CD4-positive, alpha-beta T cell treated with Interleukin-6 at 100 ng/mL for 8 hours (primary cell): ENCODE results near the gene FUNDC1.

Source experiments
- DNase-seq: peaks from one replicate; pipeline ENCODE4 v3.0.0-alpha.2; 2020; ENCODE audit warnings: mixed read lengths, low spot score

Gene FUNDC1

DNA sequence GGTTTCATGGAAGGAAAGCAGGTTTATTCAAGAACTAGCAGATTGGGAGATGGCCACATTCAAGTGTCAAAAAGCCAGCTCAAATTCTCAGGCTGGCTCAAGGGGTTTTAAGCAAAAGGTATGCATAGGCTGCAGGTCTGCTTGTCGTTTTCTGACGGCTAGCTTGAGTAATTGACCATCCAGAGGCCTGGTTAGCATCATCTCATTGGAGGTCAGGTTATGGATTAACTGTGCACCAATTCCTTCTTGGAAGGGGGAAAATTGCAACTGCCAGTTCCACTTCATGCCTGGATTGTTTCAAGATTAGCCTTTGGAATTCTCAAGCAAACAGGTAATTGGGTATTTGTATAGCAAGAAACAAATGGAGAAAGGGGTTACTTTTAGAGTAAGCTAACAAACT, 62.1 kb downstream of the FUNDC1 start:
- DNase-seq = no peak

- DNase-seq = no peak
Observed at GRCh38 chrX:44474410-44474809, 68.2 kb downstream of the FUNDC1 start.
